ENCODE measurements around the gene SLC16A10.
"Not testable (repeated sequence)": the region's sequence is repeated elsewhere in the genome, so short reads cannot be mapped to it uniquely, and the experiment has no call there.

The SLC16A10 gene

GRCh38 chr6:111250791-111251354 is 163.6 kb downstream of the SLC16A10 start:
- no peak overlapping the region for H2AFZ ChIP-seq (ENCODE audit: low read depth)

DNA sequence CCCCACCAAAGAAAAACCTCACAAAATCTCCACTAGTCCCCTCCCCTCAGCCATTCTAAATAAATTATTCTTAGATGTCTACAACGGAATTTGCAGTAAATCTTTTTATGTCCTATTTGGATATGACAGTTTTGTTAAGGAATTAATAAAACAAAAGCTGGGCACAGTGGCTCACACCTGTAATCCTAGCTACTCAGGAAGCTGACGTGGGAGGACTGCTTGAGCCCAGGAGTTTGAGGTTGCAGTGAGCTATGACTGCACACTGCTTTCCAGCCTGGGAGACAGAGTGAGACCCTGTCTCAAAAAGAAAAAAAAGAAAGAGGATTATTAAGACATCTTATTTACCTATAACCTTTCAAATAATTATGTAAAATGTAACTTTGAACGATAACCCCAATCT is 165.4 kb downstream of the SLC16A10 start:
- no peaks in the 10 kb centered on the region for H4K20me1 ChIP-seq (ENCODE audit: insufficient read depth)
- H3K36me3 ChIP-seq (ENCODE audit: insufficient read depth) = no peaks in the 10 kb centered on the region
- H3K4me1 ChIP-seq (ENCODE audit: low read depth, poor library complexity, severe bottlenecking) = no peaks in the 10 kb centered on the region
- no peak overlapping the region for H3K4me2 ChIP-seq
- TF ChIP-seq, protein P1, sequence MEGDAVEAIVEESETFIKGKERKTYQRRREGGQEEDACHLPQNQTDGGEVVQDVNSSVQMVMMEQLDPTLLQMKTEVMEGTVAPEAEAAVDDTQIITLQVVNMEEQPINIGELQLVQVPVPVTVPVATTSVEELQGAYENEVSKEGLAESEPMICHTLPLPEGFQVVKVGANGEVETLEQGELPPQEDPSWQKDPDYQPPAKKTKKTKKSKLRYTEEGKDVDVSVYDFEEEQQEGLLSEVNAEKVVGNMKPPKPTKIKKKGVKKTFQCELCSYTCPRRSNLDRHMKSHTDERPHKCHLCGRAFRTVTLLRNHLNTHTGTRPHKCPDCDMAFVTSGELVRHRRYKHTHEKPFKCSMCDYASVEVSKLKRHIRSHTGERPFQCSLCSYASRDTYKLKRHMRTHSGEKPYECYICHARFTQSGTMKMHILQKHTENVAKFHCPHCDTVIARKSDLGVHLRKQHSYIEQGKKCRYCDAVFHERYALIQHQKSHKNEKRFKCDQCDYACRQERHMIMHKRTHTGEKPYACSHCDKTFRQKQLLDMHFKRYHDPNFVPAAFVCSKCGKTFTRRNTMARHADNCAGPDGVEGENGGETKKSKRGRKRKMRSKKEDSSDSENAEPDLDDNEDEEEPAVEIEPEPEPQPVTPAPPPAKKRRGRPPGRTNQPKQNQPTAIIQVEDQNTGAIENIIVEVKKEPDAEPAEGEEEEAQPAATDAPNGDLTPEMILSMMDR (conservative IDR thresholded peaks at IDR 0.05; ENCODE audit: low read depth, low read length) = no peak
- H3K27me3 ChIP-seq (ENCODE audit: insufficient read depth, low read depth) = no peaks in the 10 kb centered on the region
- H3K79me2 ChIP-seq (ENCODE audit: insufficient read depth, low read depth) = no peaks in the 10 kb centered on the region
- no peak overlapping the region for H2AFZ ChIP-seq (ENCODE audit: low read depth)
- H3K27ac ChIP-seq = no peak overlapping the region
- H3K9ac ChIP-seq = no peak overlapping the region
- no peak overlapping the region for H3K4me3 ChIP-seq (IDR thresholded peaks at IDR 0.05; ENCODE audit: insufficient read depth, low read depth, low read length)

More at GRCh38 chr6:111250791-111251354, 163.6 kb downstream of the SLC16A10 start:
- Histone ChIP-seq H3K9ac (no peak overlapping the region), H3K27ac (no peak overlapping the region), H3K4me3 (IDR thresholded peaks at IDR 0.05; ENCODE audit: insufficient read depth, low read depth, low read length) (no peak overlapping the region), H3K79me2 (ENCODE audit: insufficient read depth, low read depth) (no peaks in the 10 kb centered on the region), H3K36me3 (ENCODE audit: insufficient read depth) (no peaks in the 10 kb centered on the region), H4K20me1 (ENCODE audit: insufficient read depth) (no peaks in the 10 kb centered on the region), H3K4me2 (no peak overlapping the region), H3K27me3 (ENCODE audit: insufficient read depth, low read depth) (no peaks in the 10 kb centered on the region), H3K4me1 (ENCODE audit: low read depth, poor library complexity, severe bottlenecking) (no peaks in the 10 kb centered on the region)
- TF ChIP-seq, protein P1 (conservative IDR thresholded peaks at IDR 0.05; ENCODE audit: low read depth, low read length) = no peak

DNA sequence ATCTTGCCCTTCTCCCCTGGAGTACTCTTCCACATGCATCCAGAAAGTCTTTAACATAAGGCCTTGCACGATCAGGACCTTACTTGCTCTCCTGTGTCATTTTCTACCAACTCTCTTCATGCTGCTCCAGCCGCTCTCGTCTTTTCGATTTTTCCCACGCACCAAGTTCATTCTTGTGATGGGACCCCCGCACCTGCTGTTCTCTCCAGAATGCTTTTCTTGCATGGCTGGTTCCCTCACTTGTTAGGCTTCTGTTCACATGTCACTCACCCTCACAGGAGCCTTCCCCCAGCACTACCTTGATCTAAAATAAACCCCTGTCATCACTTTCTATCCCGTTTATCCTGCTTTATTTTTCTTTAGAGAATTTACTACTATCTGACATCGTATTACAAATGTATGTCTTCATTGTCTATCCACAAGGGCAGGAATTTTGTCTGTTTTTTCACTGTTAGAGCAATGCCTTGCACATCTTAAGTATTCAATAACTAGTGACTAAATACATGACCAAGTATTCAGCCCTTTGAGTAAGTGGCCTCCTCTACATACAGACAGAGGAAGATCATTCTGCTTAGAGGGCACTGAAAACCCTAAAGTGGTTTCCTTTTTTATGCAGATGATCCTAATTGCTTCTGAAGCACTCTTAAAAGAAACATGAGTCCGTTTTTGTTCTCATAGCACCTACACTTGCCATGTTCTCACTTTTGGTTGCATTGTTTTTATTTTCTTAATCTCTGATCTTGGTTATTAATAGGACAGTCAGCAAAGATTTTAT is 166.9 kb downstream of the SLC16A10 start:
- no peak overlapping the region for H3K4me2 ChIP-seq
- TF ChIP-seq, protein P1 (conservative IDR thresholded peaks at IDR 0.05; ENCODE audit: low read depth, low read length) = no peak
- no peaks in the 10 kb centered on the region for H4K20me1 ChIP-seq (ENCODE audit: insufficient read depth)
- no peak overlapping the region for H2AFZ ChIP-seq (ENCODE audit: low read depth)
- no peak overlapping the region for H3K4me3 ChIP-seq (IDR thresholded peaks at IDR 0.05; ENCODE audit: insufficient read depth, low read depth, low read length)
- no peak overlapping the region for H3K9ac ChIP-seq
- H3K36me3 ChIP-seq (ENCODE audit: insufficient read depth) = no peaks in the 10 kb centered on the region
- no peaks in the 10 kb centered on the region for H3K27me3 ChIP-seq (ENCODE audit: insufficient read depth, low read depth)
- H3K79me2 ChIP-seq (ENCODE audit: insufficient read depth, low read depth) = no peaks in the 10 kb centered on the region
- no peaks in the 10 kb centered on the region for H3K4me1 ChIP-seq (ENCODE audit: low read depth, poor library complexity, severe bottlenecking)
- no peak overlapping the region for H3K27ac ChIP-seq

DNA sequence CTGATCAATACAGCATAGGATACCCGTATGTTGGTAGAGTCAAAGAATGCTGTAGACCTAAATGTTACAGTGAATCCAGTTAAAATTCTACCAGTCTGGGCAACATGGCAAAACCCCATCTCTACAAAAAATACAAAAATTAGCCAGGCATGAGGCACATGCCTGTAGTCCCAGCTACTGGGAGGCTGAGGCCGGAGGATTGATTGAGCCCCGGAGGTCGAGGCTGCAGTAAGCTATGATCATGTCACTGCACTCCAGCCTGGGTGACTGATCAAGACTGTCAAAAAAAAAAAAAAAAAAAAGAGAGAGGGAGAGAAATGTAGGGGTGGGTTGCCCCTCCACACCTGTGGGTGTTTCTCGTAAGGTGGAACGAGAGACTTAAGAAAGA is 167.5 kb downstream of the SLC16A10 start:
- Histone ChIP-seq H3K79me2 (ENCODE audit: insufficient read depth, low read depth) (no peaks in the 10 kb centered on the region), H2AFZ (ENCODE audit: low read depth) (no peak overlapping the region), H4K20me1 (ENCODE audit: insufficient read depth) (no peaks in the 10 kb centered on the region), H3K27ac (no peak overlapping the region), H3K9ac (no peak overlapping the region), H3K4me1 (ENCODE audit: low read depth, poor library complexity, severe bottlenecking) (no peaks in the 10 kb centered on the region), H3K4me3 (IDR thresholded peaks at IDR 0.05; ENCODE audit: insufficient read depth, low read depth, low read length) (no peak overlapping the region), H3K36me3 (ENCODE audit: insufficient read depth) (no peaks in the 10 kb centered on the region), H3K27me3 (ENCODE audit: insufficient read depth, low read depth) (no peaks in the 10 kb centered on the region), H3K4me2 (no peak overlapping the region)
- TF ChIP-seq, protein P1 (conservative IDR thresholded peaks at IDR 0.05; ENCODE audit: low read depth, low read length) = no peak

DNA sequence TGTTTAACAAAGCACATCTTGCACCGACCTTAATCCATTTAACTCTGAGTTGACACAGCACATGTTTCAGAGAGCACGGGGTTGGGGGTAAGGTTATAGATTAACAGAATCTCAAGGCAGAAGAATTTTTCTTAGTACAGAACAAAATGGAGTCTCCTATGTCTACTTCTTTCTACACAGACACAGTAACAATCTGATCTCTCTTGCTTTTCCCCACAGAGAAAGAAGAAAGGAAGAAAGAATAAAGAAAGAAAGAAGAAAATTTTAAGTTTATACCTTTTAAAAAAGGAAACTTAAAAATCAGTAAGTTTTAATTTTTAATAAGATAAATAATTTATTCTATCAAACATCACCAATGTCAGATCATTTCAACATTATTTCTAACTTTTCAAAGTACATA is 168.5 kb downstream of the SLC16A10 start:
- H3K79me2 ChIP-seq (ENCODE audit: insufficient read depth, low read depth); H3K9ac ChIP-seq; H3K4me1 ChIP-seq (ENCODE audit: low read depth, poor library complexity, severe bottlenecking); H3K4me2 ChIP-seq; H3K27me3 ChIP-seq (ENCODE audit: insufficient read depth, low read depth); H3K4me3 ChIP-seq (IDR thresholded peaks at IDR 0.05; ENCODE audit: insufficient read depth, low read depth, low read length); H2AFZ ChIP-seq (ENCODE audit: low read depth); H4K20me1 ChIP-seq (ENCODE audit: insufficient read depth); H3K36me3 ChIP-seq (ENCODE audit: insufficient read depth); H3K27ac ChIP-seq: not testable (repeated sequence)
